ENCODE results near the gene FARS2.

Gene FARS2

GRCh38 chr6:5278565-5279120 is 17.3 kb downstream of the FARS2 start:
- no peaks in the 10 kb centered on the region for H3K9me3 ChIP-seq
- TF ChIP-seq, protein P1, sequence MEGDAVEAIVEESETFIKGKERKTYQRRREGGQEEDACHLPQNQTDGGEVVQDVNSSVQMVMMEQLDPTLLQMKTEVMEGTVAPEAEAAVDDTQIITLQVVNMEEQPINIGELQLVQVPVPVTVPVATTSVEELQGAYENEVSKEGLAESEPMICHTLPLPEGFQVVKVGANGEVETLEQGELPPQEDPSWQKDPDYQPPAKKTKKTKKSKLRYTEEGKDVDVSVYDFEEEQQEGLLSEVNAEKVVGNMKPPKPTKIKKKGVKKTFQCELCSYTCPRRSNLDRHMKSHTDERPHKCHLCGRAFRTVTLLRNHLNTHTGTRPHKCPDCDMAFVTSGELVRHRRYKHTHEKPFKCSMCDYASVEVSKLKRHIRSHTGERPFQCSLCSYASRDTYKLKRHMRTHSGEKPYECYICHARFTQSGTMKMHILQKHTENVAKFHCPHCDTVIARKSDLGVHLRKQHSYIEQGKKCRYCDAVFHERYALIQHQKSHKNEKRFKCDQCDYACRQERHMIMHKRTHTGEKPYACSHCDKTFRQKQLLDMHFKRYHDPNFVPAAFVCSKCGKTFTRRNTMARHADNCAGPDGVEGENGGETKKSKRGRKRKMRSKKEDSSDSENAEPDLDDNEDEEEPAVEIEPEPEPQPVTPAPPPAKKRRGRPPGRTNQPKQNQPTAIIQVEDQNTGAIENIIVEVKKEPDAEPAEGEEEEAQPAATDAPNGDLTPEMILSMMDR (IDR thresholded peaks at IDR 0.05), result no peak
- H3K27me3 ChIP-seq, result no peaks in the 10 kb centered on the region
- H3K4me3 ChIP-seq (ENCODE audit: low read depth in 1 of 2, low read length in 1 of 2), result no peak overlapping the region
- H3K4me1 ChIP-seq (ENCODE audit: control insufficient read depth in 1 of 2, insufficient read depth in 1 of 2, low read depth in 1 of 2, low read length in 1 of 2), result peaks cover 25 to 29% of the 10 kb centered on the region in 2 experiments
- no peaks in the 10 kb centered on the region for H3K36me3 ChIP-seq
- H3K27ac ChIP-seq, result no peak overlapping the region

GRCh38 chr6:5279891-5280338 is 18.6 kb downstream of the FARS2 start:
- Histone ChIP-seq H3K4me1 (ENCODE audit: control insufficient read depth in 1 of 2, insufficient read depth in 1 of 2, low read depth in 1 of 2, low read length in 1 of 2) (peaks cover 25 to 29% of the 10 kb centered on the region in 2 experiments), H3K27ac (no peak overlapping the region), H3K4me3 (ENCODE audit: low read depth in 1 of 2, low read length in 1 of 2) (no peak overlapping the region), H3K9me3 (no peaks in the 10 kb centered on the region), H3K36me3 (no peaks in the 10 kb centered on the region), H3K27me3 (no peaks in the 10 kb centered on the region)
- TF ChIP-seq, protein P1 (IDR thresholded peaks at IDR 0.05), result no peak

GRCh38 chr6:5280920-5281319 is 19.6 kb downstream of the FARS2 start:
- no peak overlapping the region for H3K27ac ChIP-seq
- H3K27me3 ChIP-seq, result no peaks in the 10 kb centered on the region

DNA sequence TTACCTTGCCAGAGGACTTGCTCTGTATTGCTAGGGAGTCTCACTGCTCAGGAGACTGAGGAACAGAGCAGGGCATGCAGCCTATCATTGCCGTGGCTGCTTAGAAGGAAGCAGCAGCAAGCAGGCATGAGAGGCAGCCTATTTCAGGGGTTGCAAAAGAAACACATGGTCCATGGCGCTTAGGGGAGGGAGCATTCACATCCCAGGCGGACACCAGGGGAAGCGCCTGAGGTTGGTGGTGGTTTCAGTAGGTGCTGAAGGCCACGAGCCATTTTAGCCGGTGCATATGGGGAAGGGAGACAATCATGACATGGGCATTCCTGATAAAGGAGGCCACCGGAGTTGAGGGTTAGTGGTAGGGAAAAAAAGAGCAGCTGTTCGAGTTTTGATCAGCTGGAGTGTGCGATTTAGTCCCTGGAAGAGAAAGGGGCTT is 20.9 kb downstream of the FARS2 start:
- Histone ChIP-seq H3K27me3 (no peaks in the 10 kb centered on the region), H3K9me3 (no peaks in the 10 kb centered on the region), H3K4me1 (ENCODE audit: control insufficient read depth in 1 of 2, insufficient read depth in 1 of 2, low read depth in 1 of 2, low read length in 1 of 2) (peaks cover 25 to 29% of the 10 kb centered on the region in 2 experiments), H3K4me3 (ENCODE audit: low read depth in 1 of 2, low read length in 1 of 2) (no peak overlapping the region), H3K36me3 (no peaks in the 10 kb centered on the region), H3K27ac (no peak overlapping the region)
- TF ChIP-seq, protein P1 (IDR thresholded peaks at IDR 0.05), result no peak

More at GRCh38 chr6:5280920-5281319, 19.6 kb downstream of the FARS2 start:
- TF ChIP-seq, protein P1 (IDR thresholded peaks at IDR 0.05), result no peak
- Histone ChIP-seq H3K9me3 (no peaks in the 10 kb centered on the region), H3K36me3 (no peaks in the 10 kb centered on the region), H3K4me1 (ENCODE audit: control insufficient read depth in 1 of 2, insufficient read depth in 1 of 2, low read depth in 1 of 2, low read length in 1 of 2) (peaks cover 25 to 29% of the 10 kb centered on the region in 2 experiments), H3K4me3 (ENCODE audit: low read depth in 1 of 2, low read length in 1 of 2) (no peak overlapping the region)

DNA sequence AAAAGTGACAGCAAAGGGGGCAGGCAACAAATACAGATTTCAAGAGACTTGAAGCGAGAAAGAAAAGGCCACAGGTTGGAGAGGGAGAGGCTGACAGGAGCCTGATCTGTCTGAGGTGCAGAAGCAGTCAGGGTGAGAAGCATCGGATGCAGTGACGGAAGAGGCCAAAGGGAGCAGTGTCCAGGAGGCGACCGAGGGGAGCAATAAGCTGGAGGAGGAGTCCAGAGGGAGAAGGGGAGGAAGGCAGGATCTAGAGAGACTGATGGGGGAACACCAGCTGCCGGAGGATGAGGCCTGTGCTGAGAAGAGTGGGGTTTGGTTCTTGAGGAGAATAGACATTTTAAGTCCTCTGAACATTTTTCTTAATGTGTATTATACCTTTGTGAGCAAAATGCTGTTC is 23.8 kb downstream of the FARS2 start:
- peaks cover 22 to 28% of the 10 kb centered on the region in 2 experiments for H3K4me1 ChIP-seq (ENCODE audit: control insufficient read depth in 1 of 2, insufficient read depth in 1 of 2, low read depth in 1 of 2, low read length in 1 of 2)
- H3K27me3 ChIP-seq, result no peaks in the 10 kb centered on the region
- TF ChIP-seq, protein P1 (IDR thresholded peaks at IDR 0.05), result no peak
- H3K9me3 ChIP-seq, result no peaks in the 10 kb centered on the region
- no peaks in the 10 kb centered on the region for H3K36me3 ChIP-seq
- no peak overlapping the region for H3K27ac ChIP-seq
- no peak overlapping the region for H3K4me3 ChIP-seq (ENCODE audit: low read depth in 1 of 2, low read length in 1 of 2)

Measured in neutrophil (primary cell).